K562 (cell line): Measurements from ENCODE around the gene CPHXL2. TPM values are rescaled to one million over a fixed set of nuclear protein-coding genes. Genes with fewer than 3 reads are reported as not detected.

ENCODE experiments used
- ATF4 ChIP-seq: fragments of 450-650 bp; formaldehyde crosslinking; IDR thresholded peaks from 2 replicates; pipeline ENCODE4 v1.4.0; 2022; ENCODE audit warnings: mild to moderate bottlenecking, moderate library complexity
- CREM ChIP-seq: IDR thresholded peaks from 2 replicates; pipeline ENCODE4 v1.6.1; 2014; ENCODE audit warnings: antibody characterized with exemption, low read depth
- CXXC5 ChIP-seq: fragments of 250-450 bp; sonication (Bioruptor Pico); IDR thresholded peaks from 2 replicates; pipeline ENCODE4 v1.8.0; 2022; ENCODE audit warnings: inconsistent platforms, mild to moderate bottlenecking, moderate library complexity
- MAZ ChIP-seq, 2 experiments: fragments of 450-650 bp in 1 of 2; sonication (generic) in 1 of 2; formaldehyde crosslinking; IDR thresholded peaks in 1 of 2; conservative IDR thresholded peaks in 1 of 2; 2 replicates each; pipeline versions ENCODE4 v1.4.0 to v1.5.0; 2020; ENCODE audit warnings: mild to moderate bottlenecking in 1 of 2, missing genetic modification reagents in 1 of 2
- PBX2 ChIP-seq, 2 experiments: IDR thresholded peaks in 1 of 2; conservative IDR thresholded peaks in 1 of 2; 2 replicates each; pipeline ENCODE4 v1.6.1; 2016; ENCODE audit warnings: low read depth in 2 of 2, mild to moderate bottlenecking in 1 of 2, missing compliant biosample characterization in 1 of 2, missing genetic modification characterization in 1 of 2, moderate library complexity in 1 of 2
- PTBP1 ChIP-seq: fragments of 200-400 bp; formaldehyde crosslinking; IDR thresholded peaks from 2 replicates; pipeline ENCODE4 v1.6.1; 2017; ENCODE audit warnings: low read depth, low read length
- REST ChIP-seq, 2 experiments: fragments of 450-650 bp; formaldehyde crosslinking in 1 of 2; IDR thresholded peaks; 2 replicates each; pipeline versions ENCODE4 v1.4.0 to v1.6.1; 2014 to 2020; ENCODE audit warnings: mild to moderate bottlenecking in 2 of 2, borderline replicate concordance in 1 of 2, low read depth in 1 of 2
- ZNF134 ChIP-seq: fragments of 250-450 bp; sonication (Bioruptor Pico); conservative IDR thresholded peaks from 2 replicates; pipeline ENCODE4 v1.4.0; 2020
- ZNF197 ChIP-seq: fragments of 200-800 bp; sonication (Bioruptor generic); IDR thresholded peaks from 2 replicates; pipeline ENCODE4 v1.6.1; 2016; ENCODE audit warnings: low read depth, missing genetic modification characterization, missing compliant biosample characterization
- ZNF395 ChIP-seq: fragments of 200-800 bp; sonication (Bioruptor generic); IDR thresholded peaks from 2 replicates; pipeline ENCODE4 v1.6.1; 2017; ENCODE audit warnings: missing genetic modification characterization, missing compliant biosample characterization
- polyA plus RNA-seq, 8 experiments: library from polyadenylated mRNA; depleted of rRNA in 4 of 8; stranded (reverse) in 5 of 8; unstranded in 3 of 8; fragments of >200 nt; fragmentation: Nextera tagmentation in 2 of 8; fragmentation: Illumina TruSeq in 1 of 8; extraction: Ambion mirVana in 2 of 8; extraction: Trizol in 1 of 8; gene quantifications; 2 replicates each; pipeline versions ENCODE4 v1.2.1 to v1.2.3, GENCODE V29; 2011 to 2014; ENCODE audit warnings: inconsistent platforms in 1 of 8, missing spikeins in 1 of 8
- total RNA-seq, 7 experiments: library from RNA; depleted of rRNA in 6 of 7; stranded (reverse); fragments of >200 nt in 6 of 7; fragmentation: Illumina TruSeq in 2 of 7; extraction: Trizol in 2 of 7; gene quantifications; 2 replicates each; pipeline versions ENCODE4 v1.2.1 to v1.2.3, GENCODE V29; 2011 to 2021; ENCODE audit warnings: low replicate concordance in 1 of 7

CPHXL2 gene
- total and polyA plus RNA-seq, 9 of the 15 experiments (the other 6 are each of a cell fraction or from before 2014, with no cell fraction given), result not detected

GRCh38 chr16:75621170-75621477 is 55.7 kb downstream of the CPHXL2 start (continued):
- TF ChIP-seq REST (IDR thresholded peaks at IDR 0.05; ENCODE audit: borderline replicate concordance), result peak; percentile 82
- no peak for TF ChIP-seq REST (CRISPR knock-in tag; IDR thresholded peaks at IDR 0.05; ENCODE audit: low read depth)
- peak; percentile 26; the same call in 1 of the 2 replicates for TF ChIP-seq ATF4 (CRISPR knock-in tag)
- no peak for TF ChIP-seq PBX2 (CRISPR knock-in tag; IDR thresholded peaks at IDR 0.05; ENCODE audit: low read depth)
- TF ChIP-seq PBX2 (tag; conservative IDR thresholded peaks at IDR 0.05; ENCODE audit: low read depth), result no peak
- TF ChIP-seq ZNF197 (CRISPR knock-in tag), result 0 out of 2 replicates have a peak, but pooled peaks have one; percentile 32
- TF ChIP-seq MAZ (CRISPR knock-in tag; conservative IDR thresholded peaks at IDR 0.05 in 1 of 2, IDR thresholded peaks at IDR 0.05 in 1 of 2), result peak; percentile 17 to 60; a peak in 1 of 4 replicates
- TF ChIP-seq ZNF395 (CRISPR knock-in tag), result peak; percentile 82
- TF ChIP-seq ZNF134 (CRISPR knock-in tag), result peak; percentile 59; the same call in 1 of the 2 replicates
- TF ChIP-seq CREM, result peak; percentile 53
- TF ChIP-seq PTBP1, result no peak
- peak; percentile 22 for TF ChIP-seq CXXC5 (CRISPR knock-in tag)
